Posterior vena cava (tissue), 2 donors: ENCODE measurements around the gene CNTF. TPM values are rescaled to one million over a fixed set of nuclear protein-coding genes. Genes with fewer than 3 reads are reported as not detected.

ENCODE experiments used
- DNase-seq: peaks from one replicate; pipeline ENCODE4 v3.0.0-alpha.2; 2020; ENCODE audit warnings: low spot score
- intact Hi-C, 2 donors: fragments of 100-400 bp; cut with DNase I; formaldehyde crosslinking; loops; one replicate each; pipeline versions ENCODE4 v1.14.1 to v1.14.2; 2022 to 2023
- total RNA-seq, 2 donors: library from RNA; stranded (reverse); fragmentation: NEBNext Ultra II Directional; extraction: Animal tissue kit (Norgen Biotek cat#: 25700); gene quantifications; one replicate each; pipeline ENCODE4 v1.2.1, GENCODE V29; 2021
- donor health status: DM: yes; HTN: yes; CAD: no.
- donor health status: DM: yes; HTN: yes; CAD: no.

The CNTF gene
- total RNA-seq, 2 donors from 2014 or later, result 1.7 to 2.3 TPM

DNA sequence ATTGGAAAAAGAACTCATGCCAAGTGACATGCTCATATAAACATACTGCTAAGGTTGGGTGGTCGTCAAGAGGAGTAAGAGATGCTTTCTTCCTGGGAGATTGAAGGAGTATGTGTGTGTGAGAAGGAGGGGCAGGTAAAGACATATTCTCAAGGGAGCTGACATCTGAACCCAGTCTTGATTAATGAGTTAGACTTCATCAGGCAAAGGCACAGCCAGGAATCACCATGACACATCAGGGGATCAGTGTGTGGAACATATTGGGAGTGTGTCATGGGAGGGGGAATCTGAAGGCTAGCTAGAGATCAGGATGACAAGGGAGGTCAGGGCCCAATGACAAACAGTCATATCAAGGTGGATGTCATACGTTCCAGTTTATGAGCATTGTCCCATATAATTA, 14.9 kb downstream of the CNTF start:
- DNase-seq, result no peak
- intact Hi-C loops, result no loop called here

DNA sequence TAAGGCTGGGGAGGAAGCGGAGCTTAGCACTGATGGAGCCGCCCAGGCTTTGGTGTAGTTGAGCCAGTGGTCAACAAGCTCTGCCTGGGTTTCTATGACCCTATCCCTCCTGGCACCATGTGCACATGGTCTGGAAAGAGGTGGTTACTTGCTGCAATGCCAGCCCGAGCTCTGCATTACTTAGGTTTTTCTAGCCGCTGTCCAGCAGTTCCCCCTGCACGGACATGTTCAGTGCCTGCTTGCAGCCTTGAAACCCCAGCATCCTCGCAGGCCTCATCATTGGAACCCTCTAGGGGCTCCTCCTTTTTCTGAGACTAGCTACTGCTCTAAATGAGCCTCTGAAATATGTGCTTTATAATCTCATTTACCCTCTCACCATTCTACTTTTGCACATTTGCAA, 16.6 kb downstream of the CNTF start:
- intact Hi-C loops, result no loop called here

DNA sequence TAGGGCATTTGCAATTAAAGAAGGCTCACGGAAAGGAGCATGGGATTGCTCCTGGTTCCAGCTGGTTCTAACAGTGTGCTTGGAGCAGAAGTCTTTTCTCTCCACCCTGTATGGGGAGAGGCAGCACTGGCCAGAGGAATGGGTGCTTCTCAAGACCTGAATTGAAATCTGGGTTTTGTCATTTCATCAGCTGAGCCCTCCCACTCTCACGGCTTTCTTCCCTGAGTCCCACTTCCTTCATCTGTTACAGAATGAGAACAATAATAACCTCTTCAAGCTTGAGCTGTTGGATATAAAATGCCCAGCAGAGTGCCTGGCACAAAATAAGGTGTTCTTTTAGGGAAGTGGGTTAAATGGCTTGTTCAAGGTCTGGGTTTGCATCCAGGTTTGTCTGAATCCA, 17.2 kb downstream of the CNTF start:
- intact Hi-C loops, result no loop called here
- no peak for DNase-seq

More for the DNA sequence above, 16.6 kb downstream of the CNTF start:
- DNase-seq, result no peak

DNA sequence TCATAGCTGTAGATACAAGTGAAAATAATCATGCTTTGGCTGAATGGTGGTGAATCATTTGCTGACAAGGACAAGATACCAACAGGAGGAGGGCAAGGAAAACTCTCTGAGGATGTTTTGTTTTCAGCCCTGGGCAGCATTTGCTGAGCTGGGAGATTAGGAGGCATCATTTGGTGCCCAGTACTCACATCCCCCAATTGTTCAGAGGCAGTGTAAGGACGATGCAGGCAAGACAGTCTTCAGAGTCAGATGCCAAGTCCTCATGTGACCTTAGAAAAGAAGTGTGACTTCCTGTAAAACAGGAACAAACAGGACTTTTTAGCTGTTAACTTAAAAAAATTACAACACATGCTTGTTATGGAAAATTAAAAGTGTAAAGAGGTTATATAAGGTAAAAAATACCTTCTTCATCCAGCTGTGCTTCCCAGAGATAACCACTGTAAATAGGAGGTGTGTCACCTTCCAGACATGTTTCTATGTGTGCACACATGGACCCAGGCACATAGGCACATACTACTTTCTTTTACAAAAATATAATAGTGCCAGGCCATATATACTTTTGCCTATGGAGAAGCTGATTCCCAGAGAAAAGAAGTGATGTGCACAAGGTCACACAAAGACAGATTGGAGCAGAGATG, 18.0 kb downstream of the CNTF start:
- DNase-seq, result no peak
- intact Hi-C loops, result no loop called here

DNA sequence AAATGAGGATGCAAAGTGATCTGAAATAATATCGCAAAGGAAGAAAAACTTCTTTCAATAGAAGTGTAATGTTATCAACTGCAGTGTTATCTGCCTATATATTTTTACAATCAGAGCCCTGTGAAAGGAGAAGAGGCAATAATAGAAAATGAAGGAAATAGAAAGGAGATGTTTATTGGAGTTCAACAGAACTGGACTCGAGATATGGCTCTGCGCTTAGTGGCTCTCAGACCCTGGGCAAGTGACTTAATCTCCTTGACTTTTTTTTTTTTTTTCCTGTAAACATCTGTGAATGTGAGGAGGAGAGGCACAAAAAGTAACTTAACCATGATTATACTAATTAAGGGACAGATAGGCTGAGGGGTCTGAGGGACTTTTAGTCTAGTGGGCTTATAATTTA, 18.9 kb downstream of the CNTF start:
- DNase-seq, result no peak
- intact Hi-C loops, result no loop called here

DNA sequence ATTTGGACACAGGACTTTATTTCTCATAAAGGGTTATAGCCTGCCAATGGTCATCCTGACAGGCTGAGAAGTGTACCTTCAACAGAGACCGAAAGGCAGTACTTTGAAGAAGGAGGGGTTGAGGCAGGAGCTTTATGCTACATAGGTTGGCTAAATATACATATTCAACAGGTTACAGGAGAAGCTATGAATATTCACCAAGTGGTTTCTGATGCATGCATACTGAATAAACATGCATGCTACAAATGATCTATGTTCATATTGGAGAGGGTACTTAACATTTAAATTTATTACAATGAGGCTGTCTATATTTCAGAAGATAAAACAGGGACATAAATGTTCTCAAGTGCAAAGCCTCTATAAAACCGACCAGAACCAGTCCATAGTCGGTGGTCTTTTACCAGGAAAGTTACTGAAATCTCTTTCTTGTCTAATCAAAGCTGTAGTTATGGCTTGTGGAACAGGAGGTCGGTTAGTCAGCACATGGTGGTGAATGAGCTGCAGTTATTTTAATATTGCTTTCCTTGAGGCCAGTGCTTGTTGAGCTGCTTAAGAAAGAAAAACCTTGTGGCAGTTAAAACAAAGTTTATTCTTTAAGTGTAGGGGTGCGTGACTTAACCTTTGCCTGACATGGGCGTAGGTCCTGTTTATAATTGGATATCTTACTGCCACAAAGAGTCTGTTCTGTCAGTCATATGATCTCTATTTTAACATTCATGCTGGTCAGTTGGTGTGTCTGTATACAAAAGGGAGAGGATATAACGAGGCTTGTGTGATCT, 19.5 kb downstream of the CNTF start:
- intact Hi-C loops, result no loop called here
- no peak for DNase-seq

DNA sequence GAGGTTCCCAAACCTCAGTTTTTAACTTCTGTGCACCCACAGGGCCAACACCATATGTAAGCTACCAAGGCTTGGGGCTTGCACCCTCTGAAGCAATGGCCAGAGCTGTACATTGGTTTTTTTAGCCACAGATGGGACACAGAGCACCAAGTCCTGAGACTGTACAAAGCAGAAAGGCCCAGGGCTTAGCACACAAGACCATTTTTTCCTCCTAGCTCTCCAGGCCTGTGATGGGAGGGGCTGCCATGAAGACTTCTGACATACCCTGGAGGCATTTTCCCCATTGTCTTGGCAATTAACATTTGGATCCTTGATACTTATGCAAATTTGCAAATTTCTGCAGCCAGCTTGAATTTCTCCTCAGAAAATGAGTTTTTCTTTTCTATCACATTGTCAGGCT, 23.4 kb downstream of the CNTF start:
- intact Hi-C loops, result no loop called here
- DNase-seq, result no peak

DNA sequence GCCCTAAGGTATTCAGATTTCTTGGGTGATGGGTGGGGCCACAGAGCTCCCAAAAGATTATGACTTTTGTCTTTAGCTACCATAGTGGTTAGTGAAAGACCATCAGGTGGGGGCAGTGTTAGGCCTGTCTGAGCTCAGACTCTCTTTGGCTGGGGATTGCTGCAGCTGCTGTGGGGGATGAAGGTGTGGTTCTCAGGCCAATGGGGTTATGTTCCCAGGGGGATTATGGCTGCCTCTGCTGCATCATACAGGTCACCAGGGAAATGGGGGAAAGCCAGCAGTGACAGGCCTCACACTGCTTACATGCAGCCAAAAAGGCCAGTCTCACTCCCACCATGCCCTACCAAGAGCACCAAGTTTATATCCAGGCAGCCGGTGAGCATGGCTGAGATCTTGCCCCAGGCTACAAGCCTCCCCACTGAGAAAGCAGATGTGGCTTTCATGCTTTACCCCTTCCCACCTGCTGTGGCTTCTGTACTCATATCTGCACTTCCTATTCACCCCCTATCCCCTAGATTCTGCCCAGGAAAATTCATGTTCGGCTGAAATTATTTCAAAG, 24.8 kb downstream of the CNTF start:
- no peak for DNase-seq
- intact Hi-C loops, result no loop called here

DNA sequence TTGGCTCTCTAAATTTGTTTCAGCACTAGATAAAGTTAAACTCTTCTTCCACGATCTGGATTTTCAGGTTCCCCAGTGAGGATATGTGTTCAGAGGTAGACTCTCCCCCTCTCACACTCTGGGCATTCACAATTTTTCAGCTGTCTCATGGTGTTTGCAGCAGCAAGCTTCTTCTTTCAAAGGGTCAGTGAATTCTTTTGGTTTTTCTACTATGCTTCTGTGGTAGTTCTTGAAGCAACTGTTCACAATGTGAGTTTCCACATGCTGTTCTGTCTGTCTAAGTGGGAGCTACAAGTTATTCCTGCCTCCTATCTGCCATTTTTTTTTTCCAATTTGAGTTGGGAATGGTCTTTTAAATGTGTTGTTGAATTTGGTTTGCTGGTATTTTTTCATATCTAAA, 25.4 kb downstream of the CNTF start:
- DNase-seq, result no peak
- intact Hi-C loops, result no loop called here

DNA sequence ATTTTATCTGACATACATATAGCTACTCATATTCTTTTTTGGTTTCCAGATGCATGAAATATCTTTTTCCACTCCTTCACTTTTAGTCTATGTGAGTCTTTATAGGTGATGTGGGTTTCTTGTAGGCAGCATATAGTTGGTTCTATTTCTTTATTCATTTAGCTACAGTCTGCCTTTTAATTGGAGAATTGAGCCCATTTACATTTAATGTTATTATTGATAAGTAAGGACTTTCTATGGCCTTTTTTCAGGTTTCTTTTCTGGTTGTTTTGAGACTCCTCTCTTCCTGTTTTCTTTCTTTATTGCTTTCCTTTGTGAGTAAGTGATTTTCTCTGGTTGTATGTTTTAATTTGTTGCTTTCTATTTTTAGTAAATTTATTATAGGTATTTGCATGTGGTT, 27.2 kb downstream of the CNTF start:
- intact Hi-C loops, result no loop called here
- no peak for DNase-seq

DNA sequence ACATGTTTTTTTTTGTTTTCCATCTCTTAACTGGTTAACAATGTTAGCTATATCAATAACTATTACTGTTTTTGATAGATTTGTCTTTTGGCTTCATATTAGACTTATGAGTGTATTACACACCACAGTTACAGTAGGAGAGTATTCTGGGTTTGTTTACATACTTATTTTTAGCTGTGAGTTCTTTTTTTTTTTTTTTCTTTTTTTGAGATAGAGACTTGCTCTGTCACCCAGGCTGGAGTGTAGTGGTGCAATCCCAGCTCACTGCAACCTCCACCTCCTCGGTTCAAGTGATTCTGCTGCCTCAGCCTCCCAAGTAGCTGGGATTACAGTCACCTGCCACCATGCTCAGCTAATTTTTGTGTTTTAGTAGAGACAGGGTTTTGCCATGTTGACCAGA, 28.0 kb downstream of the CNTF start:
- no peak for DNase-seq
- intact Hi-C loops, result no loop called here

DNA sequence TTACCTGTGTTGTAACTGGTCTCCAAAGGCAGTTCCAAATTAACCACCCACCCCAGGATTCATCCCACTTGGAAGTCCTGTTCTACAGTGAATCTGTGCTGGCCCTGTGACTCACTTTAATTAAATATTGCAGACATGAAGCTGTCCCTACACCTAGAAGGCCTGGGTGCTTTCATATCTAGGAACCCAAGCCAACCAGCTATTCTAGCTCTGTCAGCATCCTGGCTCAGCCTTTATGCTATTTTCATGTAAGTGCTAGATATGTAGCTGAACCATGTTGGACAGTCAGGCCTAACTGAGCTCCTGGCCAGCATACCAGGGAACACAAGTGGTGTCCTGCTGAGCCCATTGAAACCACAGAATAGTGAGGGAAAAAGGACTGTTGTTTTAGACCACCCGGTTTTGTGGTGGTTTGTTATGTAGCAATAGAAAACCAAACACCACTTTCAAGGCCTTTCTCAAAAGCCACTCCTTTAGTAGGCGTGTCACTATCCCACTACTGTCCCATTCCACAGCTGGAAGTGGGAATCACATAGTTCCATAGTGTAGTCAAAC, 30.3 kb downstream of the CNTF start:
- intact Hi-C loops, result no loop called here
- no peak for DNase-seq

DNA sequence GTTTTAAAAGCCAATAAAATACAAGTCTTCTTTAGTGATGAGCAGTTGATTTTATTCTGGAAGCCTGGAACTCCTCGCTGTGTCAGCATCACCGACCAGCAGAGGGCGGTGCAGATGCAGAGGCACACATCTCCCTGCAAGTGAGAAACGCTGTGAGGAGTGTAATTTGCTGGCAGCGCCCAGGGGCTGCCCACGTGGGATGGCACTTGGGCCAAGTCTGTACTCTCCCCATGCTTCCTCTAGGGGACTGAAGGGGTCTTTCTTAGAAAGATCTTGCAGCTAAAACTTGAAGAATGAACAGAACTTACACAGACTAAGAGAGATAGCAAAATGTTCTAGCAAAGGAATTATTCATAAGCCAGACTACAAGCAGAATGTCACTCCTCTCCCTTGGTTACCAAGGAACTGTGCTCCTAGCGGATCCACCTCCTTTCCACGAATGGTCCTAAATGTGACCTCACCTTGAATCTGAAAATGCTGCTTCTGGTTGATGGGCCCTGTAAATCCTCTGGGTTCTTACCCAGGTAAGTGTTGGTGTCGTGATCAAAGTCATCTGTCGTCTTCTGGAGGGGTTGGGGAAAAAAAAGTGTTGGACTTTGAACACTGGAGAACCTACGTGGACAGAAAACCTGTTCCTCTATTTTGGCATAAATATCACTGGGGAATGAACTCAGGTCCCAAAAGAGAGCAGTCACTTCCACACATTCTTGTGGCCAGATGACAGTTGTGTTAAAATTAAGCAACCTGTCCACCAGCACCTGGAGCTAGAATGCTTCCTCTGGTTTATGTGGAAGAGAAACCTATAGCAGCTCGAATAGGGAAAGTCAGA, 31.8 kb downstream of the CNTF start:
- intact Hi-C loops, result no loop called here
- DNase-seq, result peak; percentile 92

DNA sequence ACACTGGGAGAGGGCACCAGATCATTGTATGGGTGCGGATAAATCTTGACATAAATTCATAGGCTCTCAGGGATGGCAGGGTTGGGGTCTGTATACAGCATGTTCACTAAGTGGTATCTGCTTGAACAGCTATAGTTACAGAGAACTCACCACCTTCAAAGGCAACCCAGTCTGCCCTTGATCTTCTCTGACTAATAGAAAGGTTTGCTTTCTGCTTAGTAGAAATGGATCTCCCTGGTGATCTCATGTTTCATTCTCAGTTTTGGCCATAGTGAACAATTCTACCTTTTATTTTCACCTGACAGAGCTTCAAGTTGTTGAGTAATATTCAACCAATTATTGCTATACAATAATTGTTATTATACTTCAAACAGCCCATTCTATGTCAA, 32.4 kb downstream of the CNTF start:
- no peak for DNase-seq
- intact Hi-C loops, result no loop called here

DNA sequence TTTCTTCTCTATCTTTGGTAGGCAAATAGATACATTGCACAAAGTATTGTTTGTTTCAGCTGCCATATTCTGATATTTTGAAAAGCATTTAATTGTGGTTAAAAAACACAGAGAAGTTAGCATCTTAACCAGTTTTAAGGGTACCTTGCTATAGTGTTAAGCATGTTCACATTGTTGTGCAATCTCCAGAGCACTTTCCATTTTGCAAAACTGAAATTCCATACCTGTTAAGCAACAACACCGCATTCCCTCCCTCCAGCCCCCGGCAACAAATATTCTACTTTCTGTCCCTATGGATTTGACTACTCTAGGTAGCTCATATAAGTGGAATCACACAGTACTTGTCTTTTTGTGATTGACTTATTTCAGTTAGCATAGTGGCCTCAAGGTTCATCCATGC, 33.9 kb downstream of the CNTF start:
- intact Hi-C loops, result no loop called here
- no peak for DNase-seq

DNA sequence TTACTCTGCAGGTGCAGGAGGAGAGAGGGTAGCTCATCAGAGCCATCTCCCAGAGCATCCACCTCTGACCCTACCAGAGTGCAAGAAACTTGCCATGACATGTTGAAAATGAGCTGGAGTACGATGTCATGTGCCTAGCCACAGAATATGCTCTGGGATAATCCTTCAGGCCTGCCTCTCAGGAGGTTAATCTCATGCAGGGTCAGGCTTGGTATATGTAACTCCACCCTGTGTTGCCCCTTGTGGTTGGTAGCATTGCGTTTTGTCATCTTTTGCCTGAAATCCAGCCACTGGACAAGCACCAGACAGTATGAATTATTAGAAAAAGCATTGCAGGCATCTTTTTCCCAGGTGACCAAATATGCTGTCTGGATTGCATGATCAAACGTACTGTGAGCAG, 36.2 kb downstream of the CNTF start:
- no peak for DNase-seq
- intact Hi-C loops, result no loop called here

DNA sequence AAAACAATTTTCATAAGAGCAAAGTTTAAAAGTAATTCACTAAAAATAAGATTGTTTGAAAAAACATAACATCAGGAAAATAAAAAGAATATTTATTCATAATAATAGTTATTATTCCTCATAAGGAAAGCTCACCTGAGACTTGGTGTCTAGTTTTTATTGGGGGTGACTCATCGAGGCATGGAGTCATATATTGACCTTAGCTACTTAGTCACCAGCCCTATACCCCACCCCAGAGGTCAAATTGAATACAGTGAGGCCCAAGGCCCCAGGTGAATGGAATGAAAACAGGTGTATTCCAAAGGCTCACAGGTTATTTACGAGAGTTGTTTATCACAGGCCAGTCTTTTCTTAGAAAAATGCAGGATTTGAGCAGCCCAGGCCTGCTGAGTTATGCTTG, 36.9 kb downstream of the CNTF start:
- intact Hi-C loops, result no loop called here
- DNase-seq, result no peak

DNA sequence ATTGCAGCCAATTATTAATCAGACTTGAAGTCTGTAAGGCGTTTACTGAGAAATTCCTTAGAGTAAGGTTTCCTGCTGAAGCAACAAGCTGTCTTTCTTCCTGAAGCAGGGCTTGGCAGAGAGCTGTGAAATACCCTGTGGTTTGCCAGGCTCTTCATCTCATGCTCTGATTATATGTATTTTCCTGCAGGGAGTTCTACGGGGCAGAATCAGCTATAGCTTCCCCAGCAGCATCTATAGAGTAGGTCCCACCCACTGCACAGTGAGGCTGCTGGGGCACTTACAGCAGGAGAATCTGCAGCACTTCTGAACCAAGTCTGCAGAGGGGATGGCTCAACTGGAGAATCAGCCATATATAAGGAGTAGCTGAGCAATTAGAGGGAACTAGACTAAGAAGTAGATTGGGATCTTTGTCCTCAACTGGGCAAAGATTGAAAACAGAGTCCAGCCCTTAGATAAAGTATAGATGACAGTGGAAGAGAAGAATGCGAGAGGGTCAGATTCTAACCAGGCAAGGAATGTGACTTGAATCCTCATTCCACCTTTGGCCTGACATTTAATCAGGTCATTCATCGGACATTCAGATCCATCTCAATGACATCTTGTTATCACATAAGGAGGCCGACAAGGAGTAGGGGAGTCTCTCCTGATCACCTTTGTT, 37.6 kb downstream of the CNTF start:
- no peak for DNase-seq
- intact Hi-C loops, result no loop called here

DNA sequence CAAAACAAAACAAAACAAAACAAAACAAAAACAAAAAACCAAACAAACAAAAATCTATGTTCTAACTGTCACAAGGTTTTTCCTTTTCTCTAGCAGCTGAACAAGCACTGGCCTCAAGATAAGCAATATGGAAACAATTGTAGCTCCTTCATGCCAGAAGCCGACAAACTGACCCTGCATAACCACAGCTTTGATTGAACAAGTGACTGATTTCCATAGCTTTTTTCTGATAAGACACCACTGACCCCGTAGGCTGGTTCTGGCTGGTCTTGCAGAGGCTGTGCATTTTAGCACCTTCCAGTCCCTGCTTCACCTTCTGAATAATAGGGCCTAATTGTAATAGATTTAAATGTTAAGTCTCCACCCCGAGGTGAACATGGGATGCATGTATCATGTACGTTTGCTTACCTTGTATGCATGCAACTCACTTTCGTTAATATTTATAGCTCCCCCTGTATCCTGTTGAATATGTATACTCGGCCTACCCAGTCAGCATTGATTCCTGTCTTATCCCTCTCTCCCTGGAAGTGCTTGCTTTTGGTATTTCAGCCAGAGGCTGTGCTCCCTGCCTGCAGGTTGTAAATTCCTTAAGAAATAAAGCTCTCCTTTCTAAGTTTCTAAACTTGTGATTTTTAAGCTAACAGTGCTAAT, 49.6 kb downstream of the CNTF start:
- DNase-seq, result no peak
- intact Hi-C loops, result no loop called here
